ENCODE measurements around the gene MYH3. TPM values are rescaled to one million over a fixed set of nuclear protein-coding genes. Genes with fewer than 3 reads are reported as not detected.

MYH3 gene
- total RNA-seq, 1 donor from 2014 or later, result 3.8 TPM

- DNase-seq (ENCODE audit: low spot score), result no peak
These were observed 7.5 kb downstream of the MYH3 start for GRCh38 chr17:10649602-10650001.

DNA sequence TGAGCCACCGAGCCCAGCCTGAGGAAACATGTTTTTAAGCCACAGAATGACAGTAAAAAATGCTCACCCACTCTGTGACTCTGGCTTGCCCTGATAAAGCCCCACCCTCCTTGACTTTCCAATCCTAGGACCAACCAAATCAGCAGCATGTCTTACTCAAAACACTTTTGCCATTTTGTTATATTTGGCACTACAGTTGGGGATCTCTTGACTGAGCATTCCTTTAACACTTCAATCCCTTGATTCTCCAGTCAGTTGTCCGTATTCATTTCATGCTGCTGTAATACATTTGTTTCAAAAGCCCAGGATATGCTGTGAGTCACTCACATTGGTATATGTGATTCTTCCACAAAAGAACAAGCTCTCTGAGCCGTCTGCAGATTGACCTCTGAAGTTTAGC, 8.2 kb downstream of the MYH3 start:
- no peak for DNase-seq (ENCODE audit: low spot score)

DNA sequence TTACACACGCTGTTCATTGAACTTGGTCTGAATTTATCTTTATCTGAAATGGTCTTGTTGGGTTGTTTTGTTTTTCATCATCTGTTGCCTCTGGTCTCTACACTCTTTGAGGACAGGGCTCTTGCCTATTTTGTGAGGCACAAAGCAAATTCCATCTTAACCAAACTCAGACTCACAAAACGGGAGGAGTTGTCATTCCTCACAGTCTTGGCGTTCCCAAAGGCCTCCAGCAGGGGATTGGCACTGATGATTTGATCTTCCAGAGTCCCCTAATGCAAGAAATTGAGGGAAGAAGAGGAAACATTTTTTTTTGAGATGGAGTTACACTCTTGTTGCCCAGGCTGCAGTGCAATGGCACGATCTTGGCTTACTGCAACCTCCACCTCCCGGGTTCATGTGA, 8.7 kb downstream of the MYH3 start:
- no peak for DNase-seq (ENCODE audit: low spot score)

DNA sequence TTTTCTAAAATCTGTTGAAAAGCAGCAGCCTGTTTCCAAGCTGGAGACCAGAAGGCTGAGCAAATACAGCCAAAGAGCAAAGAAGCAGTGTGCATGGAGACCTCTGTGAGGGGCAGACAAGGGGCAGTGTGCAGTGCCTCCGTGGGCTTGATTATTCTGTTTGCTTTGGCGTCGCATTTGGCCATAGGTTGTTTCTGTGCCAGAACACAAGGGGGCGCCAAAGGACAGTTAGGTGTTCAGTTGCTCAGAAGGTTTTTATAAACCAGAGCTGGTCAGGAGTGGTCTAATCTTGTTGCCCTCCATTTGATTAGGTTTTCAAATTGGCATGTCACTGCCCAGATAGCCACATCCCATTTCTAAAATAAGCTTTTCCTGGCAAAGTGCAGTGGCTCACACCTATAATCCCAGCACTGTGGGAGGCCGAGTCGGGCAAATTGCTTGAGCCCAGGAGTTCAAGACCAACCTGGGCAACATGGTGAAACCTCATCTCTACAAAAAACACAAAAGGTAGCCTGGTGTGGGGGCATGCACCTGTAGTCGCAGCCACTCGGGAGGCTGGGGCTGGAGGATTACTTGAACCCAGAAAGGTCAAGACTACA, 10.6 kb downstream of the MYH3 start:
- no peak for DNase-seq (ENCODE audit: low spot score)

DNA sequence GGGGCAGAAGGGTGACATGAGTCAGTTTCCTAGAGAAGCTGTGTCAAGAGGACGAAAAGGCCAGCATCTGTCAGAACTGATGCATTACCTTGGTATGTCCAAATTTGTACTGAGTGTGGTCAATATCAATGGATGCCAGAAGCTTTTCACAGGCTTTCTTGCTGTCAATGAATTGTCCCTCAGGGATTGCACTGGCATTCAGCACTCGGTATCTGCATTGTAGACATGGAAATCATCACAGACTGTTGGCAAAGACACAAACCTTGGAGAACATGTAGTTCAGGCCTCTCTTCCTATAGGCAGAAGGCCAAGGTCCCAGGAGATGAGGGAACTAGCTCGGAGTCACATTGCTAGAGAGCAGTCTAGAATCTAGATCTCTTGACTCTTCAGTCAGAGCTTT, 16.6 kb downstream of the MYH3 start:
- no peak for DNase-seq (ENCODE audit: low spot score)

DNA sequence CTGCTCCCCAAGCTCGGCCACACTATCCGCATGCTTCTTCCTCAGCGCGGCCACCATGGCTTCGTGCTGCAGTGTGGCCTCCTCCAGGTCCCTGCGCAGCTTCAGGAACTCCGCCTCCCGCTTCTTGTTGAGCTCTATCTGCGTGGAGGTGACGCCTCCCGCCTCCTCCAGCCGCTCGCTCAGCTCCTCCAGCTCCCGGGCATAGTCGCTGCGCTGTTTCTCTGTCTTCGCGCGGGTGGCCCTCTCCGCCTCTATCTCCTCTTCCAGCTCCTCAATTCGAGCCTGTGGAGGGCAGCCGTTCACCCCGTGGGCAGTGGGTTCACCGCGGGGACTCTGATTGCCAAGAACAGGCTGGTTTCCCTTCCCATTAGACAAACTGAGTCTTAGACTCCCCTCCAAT, 19.0 kb downstream of the MYH3 start:
- no peak for DNase-seq (ENCODE audit: low spot score)

DNA sequence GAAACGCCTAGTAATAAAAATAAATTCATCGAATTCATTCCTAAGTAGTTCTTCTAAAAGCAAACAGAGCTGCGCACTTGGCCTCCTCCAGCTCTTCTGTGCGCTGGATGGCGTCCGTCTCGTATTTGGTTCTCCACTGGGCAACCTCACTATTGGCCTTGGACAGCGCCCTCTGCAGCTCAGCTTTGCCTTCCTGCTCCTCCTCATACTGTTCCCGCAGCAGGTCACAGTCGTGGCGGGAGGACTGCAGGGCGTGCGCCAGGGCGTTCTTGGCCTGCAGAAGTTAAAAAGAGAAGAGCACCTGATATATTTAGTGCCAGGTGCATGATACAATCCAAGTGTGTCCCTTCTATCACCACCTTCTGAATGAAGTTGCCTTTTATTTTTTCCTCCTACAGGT, 21.8 kb downstream of the MYH3 start:
- DNase-seq (ENCODE audit: low spot score), result no peak

GRCh38 chr17:10633738-10634379, 23.2 kb downstream of the MYH3 start:
- DNase-seq (ENCODE audit: low spot score), result no peak

DNA sequence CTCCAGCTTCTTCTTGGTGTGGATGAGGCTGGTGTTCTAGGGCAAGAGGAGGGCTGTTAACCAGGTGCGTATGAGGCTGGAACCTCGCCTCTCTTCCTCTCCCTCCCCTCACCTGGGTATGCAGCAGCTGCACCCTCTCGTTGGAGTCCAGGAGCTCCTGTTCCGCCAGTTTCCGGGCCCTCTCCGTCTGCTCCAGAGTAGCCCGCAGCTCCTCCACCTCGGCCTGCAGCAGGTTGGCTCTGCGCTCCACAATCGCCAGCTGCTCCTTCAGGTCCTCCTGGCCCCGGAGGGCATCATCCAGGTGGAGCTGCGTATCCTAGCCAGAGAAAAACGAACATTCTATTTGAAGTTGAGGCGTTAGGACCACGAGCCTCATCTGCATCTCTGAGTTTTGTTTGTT, 25.4 kb downstream of the MYH3 start:
- peak; percentile 81 for DNase-seq (ENCODE audit: low spot score)

- DNase-seq (ENCODE audit: low spot score), result peak; percentile 62
These were observed 25.9 kb downstream of the MYH3 start for GRCh38 chr17:10631048-10631700.

GRCh38 chr17:10629706-10630105, 27.4 kb downstream of the MYH3 start:
- peak; percentile 47 for DNase-seq (ENCODE audit: low spot score)

DNA sequence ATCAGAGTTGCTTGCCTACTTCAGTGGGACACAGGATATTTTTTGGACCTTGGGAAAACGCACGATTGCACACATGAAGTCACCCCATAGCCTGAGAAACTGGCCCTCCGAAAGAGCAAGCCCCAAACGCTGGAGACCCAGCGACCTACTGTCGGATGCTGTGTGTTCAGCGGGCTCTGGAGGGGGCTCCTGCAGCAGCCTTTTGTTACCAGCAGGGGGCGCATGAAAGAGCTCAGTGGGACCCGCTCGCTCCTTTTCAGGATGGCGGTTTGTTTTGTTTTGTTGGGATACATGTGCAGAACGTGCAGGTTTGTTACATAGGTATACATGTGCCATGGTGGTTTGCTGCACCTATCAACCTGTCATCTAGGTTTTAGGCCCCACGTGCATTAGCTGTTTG, 28.4 kb downstream of the MYH3 start:
- peak; percentile 82 for DNase-seq (ENCODE audit: low spot score)

DNA sequence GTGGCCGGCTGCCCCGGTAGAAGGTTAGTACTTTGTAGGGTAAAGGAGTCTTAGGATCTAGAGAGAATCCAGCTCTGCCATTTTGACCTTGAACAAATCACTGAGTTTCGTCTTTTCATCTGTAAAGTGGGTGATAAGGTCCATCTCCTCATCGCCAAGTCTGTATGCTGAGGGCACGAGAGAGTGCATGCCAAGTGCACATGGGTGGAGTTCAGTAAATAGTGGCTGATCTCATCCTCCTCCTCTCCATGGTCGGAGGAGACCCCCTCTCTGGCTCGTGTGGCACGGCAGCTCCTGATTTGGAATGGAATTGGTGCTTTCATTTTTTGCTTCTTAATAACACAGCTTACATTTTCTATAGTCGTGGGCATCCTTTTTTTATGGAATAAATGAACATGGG, 30.7 kb downstream of the MYH3 start:
- DNase-seq (ENCODE audit: low spot score), result no peak

- no peak for DNase-seq (ENCODE audit: low spot score)
These were observed 32.1 kb downstream of the MYH3 start for GRCh38 chr17:10624969-10625368.

DNA sequence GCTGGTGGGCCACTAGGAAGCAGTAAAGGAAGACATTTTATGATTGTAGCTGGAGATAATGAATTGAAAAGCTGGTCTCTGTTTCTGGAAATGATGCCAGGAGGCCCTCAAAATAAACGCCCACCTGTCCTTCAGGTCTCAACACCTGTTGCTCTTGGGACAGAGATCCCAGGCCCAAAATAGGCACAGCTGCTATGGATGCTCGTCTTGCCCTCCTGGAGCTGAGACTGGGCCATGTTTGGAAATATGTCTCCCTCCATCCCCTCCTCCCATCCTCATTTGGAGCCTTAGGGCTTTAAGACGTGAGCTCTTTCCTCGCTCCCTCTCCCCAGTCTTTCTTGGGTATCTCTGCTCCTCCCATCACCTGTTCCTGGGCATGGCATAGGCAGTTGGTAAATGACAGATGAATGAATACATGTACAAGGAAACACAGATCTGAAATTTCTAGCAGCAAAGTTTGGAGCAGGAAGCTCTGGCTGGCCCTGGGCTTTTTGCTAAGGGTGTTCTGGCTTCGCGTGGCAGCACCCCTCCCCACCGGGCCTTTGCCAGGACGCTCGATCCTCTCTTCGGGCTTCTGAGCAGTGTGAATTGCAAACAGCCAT, 33.3 kb downstream of the MYH3 start:
- no peak for DNase-seq (ENCODE audit: low spot score)

GRCh38 chr17:10622617-10623485, 34.3 kb downstream of the MYH3 start:
- DNase-seq (ENCODE audit: low spot score), result no peak

DNA sequence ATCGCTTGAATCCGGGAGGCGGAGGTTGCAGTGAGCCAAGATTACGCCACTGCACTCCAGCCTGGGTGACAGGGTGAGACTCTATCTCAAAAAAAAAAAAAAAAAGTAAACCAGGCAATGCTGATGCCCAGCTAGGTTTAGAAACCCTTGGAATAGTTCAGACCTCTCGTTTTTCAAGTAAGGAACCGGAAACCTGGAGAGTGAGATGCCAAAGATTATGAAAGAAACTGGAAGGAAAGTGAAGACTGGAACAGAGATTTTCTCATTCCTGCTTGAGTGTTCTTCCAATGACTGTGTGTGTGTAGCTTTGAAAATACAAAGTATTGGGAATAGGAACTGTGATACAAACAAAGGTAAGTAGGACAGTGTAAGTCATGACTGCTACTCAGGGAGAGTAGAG, 35.7 kb downstream of the MYH3 start:
- no peak for DNase-seq (ENCODE audit: low spot score)

DNA sequence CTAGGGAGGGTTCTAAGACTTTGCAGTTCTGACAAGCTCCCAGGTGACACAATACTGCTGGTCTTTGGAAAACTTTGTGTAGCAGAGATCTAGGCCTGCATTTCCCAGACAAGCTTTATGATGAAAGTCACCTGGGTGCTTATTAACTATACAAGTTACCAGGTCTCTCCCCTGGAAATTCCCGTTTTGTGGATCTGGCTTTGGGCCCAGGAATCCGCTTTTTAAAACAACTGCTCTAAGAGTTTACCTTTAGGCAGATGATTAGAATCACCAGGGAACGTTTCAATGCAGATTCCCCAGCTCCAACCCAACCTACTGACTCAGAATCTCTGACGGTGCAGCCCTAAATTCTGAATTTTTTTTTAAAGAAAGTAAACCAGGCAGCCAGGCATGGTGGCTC, 36.3 kb downstream of the MYH3 start:
- no peak for DNase-seq (ENCODE audit: low spot score)

GRCh38 chr17:10618202-10618635, 38.9 kb downstream of the MYH3 start:
- no peak for DNase-seq (ENCODE audit: low spot score)

DNA sequence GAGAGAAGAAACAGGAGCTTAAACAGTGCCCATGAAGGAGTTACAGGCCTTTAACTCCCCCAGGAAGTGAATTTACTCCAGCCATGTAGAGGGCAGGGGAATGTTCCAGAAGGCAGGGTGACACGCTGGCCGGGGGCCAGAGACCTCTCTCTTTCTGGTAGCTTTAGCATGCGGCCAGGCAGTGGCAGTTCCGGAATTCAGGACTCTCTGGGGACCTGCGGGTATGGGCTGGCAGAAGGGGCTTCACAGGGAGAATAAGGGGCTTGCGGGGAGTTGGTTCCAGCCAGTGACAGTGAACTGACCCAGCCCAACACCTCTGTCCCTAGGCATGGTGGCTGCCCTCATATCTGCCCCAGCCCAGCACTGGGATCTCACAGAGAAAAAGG, 40.0 kb downstream of the MYH3 start:
- DNase-seq (ENCODE audit: low spot score), result no peak

- no peak for DNase-seq (ENCODE audit: low spot score)
These were observed 40.5 kb downstream of the MYH3 start for GRCh38 chr17:10616502-10617119.

Data from mesenteric fat pad (tissue), 1 donor.